ENCODE measurements around the gene TBC1D14. TPM values are rescaled to one million over a fixed set of nuclear protein-coding genes. Genes with fewer than 3 reads are reported as not detected.
A peak's percentile ranks its signal among the peaks of the same experiment; 100 is the strongest.

Gene TBC1D14
- total and polyA plus RNA-seq, 9 of the 15 experiments (the other 6 are each of a cell fraction or from before 2014, with no cell fraction given): 2.1 to 59.6 (median 44.8) TPM

DNA sequence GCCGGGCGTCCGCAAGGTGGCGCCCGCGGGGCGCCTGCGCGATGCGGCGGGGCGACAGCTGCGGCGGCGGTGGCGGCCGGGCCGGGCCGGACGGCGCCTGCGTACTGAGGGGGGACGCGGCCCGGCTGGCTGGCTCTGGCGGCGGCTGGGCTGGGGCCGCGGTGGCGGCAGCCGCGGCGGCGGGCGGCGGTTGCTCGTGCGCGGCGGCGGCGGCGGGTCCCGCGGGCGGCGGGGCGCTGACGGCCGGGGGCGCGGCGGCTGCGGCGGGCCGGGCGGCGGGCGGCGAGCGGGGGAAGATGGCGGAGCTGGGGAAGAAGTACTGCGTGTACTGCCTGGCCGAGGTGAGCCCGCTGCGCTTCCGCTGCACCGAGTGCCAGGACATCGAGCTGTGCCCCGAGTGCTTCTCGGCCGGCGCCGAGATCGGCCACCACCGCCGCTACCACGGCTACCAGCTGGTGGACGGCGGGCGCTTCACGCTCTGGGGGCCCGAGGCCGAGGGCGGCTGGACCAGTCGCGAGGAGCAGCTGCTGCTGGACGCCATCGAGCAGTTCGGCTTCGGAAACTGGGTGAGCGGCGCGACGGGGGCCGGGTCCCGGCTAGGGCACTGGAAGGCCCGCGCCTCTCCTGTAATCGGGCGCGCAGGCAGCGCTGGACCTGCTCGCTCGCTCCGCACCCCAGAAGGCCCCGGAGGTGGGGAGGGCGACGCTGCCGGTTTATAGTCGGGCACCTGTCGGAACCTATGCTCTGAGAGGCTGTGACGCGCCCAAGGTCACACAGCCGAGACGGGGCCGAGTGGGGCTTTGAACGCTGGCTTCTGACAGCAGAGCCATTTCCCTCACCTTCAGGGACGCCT, 133.9 kb downstream of the TBC1D14 start, which contains the start of gene TADA2B (continued):
- TF ChIP-seq USF1 (CRISPR knock-in tag; IDR thresholded peaks at IDR 0.05): peak; percentile 52
- TF ChIP-seq ZFX (CRISPR knock-in tag; IDR thresholded peaks at IDR 0.05): peak; percentile 83
- no peak for TF ChIP-seq NR2F6 (CRISPR knock-in tag; IDR thresholded peaks at IDR 0.05)
- TF ChIP-seq DIDO1 (tag; IDR thresholded peaks at IDR 0.05; ENCODE audit: low read depth): no peak
- no peak for TF ChIP-seq GABPA (tag; conservative IDR thresholded peaks at IDR 0.05; ENCODE audit: low read depth)
- peak in 2 of 3 experiments; percentile 53 to 58; a peak in 3 of 6 replicates for TF ChIP-seq CTCF (IDR thresholded peaks at IDR 0.05 in 2 of 3, conservative IDR thresholded peaks at IDR 0.05 in 1 of 3; ENCODE audit: insufficient read depth in 2 of 3, low read depth in 1 of 3, low read length in 3 of 3)
- no peak for TF ChIP-seq CREB5 (CRISPR knock-in tag; IDR thresholded peaks at IDR 0.05)
- TF ChIP-seq SMARCC2 (IDR thresholded peaks at IDR 0.05; ENCODE audit: low read depth): no peak
- TF ChIP-seq, protein P1, sequence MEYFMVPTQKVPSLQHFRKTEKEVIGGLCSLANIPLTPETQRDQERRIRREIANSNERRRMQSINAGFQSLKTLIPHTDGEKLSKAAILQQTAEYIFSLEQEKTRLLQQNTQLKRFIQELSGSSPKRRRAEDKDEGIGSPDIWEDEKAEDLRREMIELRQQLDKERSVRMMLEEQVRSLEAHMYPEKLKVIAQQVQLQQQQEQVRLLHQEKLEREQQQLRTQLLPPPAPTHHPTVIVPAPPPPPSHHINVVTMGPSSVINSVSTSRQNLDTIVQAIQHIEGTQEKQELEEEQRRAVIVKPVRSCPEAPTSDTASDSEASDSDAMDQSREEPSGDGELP (CRISPR knock-in tag; IDR thresholded peaks at IDR 0.05; ENCODE audit: borderline replicate concordance): peak; percentile 79
- peak; percentile 76 for TF ChIP-seq RBFOX2 (IDR thresholded peaks at IDR 0.05; ENCODE audit: low read depth, low read length)
- TF ChIP-seq, protein P2, sequence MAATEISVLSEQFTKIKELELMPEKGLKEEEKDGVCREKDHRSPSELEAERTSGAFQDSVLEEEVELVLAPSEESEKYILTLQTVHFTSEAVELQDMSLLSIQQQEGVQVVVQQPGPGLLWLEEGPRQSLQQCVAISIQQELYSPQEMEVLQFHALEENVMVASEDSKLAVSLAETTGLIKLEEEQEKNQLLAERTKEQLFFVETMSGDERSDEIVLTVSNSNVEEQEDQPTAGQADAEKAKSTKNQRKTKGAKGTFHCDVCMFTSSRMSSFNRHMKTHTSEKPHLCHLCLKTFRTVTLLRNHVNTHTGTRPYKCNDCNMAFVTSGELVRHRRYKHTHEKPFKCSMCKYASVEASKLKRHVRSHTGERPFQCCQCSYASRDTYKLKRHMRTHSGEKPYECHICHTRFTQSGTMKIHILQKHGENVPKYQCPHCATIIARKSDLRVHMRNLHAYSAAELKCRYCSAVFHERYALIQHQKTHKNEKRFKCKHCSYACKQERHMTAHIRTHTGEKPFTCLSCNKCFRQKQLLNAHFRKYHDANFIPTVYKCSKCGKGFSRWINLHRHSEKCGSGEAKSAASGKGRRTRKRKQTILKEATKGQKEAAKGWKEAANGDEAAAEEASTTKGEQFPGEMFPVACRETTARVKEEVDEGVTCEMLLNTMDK (IDR thresholded peaks at IDR 0.05; ENCODE audit: borderline replicate concordance, insufficient read depth, low read depth, low read length, poor library complexity, severe bottlenecking): peak; percentile 74
- TF ChIP-seq CEBPG (CRISPR knock-in tag; IDR thresholded peaks at IDR 0.05): peak; percentile 48
- no peak for TF ChIP-seq CEBPG (tag; conservative IDR thresholded peaks at IDR 0.05 in 1 of 2, IDR thresholded peaks at IDR 0.05 in 1 of 2)
- no peak for TF ChIP-seq TGIF2 (CRISPR knock-in tag; IDR thresholded peaks at IDR 0.05)
- TF ChIP-seq, protein P3, sequence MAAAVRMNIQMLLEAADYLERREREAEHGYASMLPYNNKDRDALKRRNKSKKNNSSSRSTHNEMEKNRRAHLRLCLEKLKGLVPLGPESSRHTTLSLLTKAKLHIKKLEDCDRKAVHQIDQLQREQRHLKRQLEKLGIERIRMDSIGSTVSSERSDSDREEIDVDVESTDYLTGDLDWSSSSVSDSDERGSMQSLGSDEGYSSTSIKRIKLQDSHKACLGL (CRISPR knock-in tag; IDR thresholded peaks at IDR 0.05; ENCODE audit: borderline replicate concordance, poor library complexity, severe bottlenecking): no peak
- TF ChIP-seq FOXJ2 (tag; IDR thresholded peaks at IDR 0.05): no peak
- peak; percentile 47 for TF ChIP-seq CHD1 (IDR thresholded peaks at IDR 0.05; ENCODE audit: low read length)
- no peak; the same call in 1 of the 2 replicates for TF ChIP-seq NR1H2 (CRISPR knock-in tag; IDR thresholded peaks at IDR 0.05)

Measured in K562 (cell line).